Endothelial cell of umbilical vein (primary cell): Measurements from ENCODE around the gene CD24.

Experiments
- EZH2 ChIP-seq: IDR thresholded peaks from 2 replicates; pipeline ENCODE4 v1.6.1; 2012; ENCODE audit warnings: borderline replicate concordance, low read depth, mild to moderate bottlenecking, moderate library complexity, low read length, inconsistent platforms; ENCODE audit not compliant: severe bottlenecking
- POLR2A ChIP-seq: IDR thresholded peaks from 2 replicates; pipeline ENCODE4 v1.6.1; 2012; ENCODE audit warnings: low read depth, mild to moderate bottlenecking, control low read depth, low read length
- POLR2AphosphoS5 ChIP-seq: IDR thresholded peaks from 2 replicates; pipeline ENCODE4 v1.6.1; 2012; ENCODE audit warnings: low read depth, mild to moderate bottlenecking, control low read depth, low read length, moderate library complexity; ENCODE audit not compliant: insufficient read depth
- TF ChIP-seq, protein P1 (sequence below), 2 donors: IDR thresholded peaks; 1 replicate in 1 of 2; 2 replicates in 1 of 2; pipeline ENCODE4 v1.5.1; 2011; ENCODE audit warnings: low read length in 2 of 2, mild to moderate bottlenecking in 2 of 2, moderate library complexity in 2 of 2, control low read depth in 1 of 2, inconsistent platforms in 1 of 2, low read depth in 1 of 2; ENCODE audit not compliant: insufficient read depth in 1 of 2; ENCODE audit errors: extremely low read depth in 1 of 2

DNA sequence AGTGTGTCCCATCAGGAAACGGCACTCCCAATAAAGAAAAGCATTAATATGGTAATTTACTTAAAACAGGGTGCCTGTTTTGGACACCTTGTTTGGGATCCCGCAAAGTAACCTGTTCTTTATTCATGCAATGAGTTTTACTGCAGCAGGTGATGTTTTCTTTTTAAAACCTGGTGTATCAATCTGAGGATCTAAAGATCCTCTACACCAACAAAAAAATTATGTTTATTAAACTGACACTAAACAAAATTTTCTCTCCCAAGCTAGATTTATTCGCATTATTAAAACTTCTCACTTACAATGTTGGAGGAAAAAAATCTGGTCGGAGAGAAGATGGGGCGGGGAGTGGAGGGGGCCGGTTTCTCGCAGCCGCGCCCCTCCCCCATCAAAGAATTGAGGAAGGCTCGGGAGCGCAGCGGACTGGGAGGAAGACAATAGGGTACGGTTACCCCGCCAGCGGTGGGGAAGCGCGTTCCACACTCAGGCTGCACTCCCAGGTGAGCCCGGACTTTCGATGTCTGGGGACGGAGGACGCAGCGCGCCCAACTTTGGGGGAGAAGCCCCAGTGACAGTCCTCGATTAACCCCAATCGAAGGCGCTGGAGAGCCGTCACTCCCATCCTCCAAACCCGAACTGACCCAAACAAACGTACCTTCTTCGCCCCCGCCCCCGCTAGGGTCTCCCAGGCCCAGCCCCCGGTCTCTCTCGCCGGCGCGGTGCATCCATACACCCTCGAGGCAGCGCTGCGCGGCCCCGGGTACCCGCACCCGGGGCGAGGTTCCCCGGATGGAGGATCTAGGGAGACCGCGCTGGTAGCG lies 1.3 kb downstream of the CD24 start:
- TF ChIP-seq POLR2AphosphoS5: no peak
- TF ChIP-seq, protein P1, sequence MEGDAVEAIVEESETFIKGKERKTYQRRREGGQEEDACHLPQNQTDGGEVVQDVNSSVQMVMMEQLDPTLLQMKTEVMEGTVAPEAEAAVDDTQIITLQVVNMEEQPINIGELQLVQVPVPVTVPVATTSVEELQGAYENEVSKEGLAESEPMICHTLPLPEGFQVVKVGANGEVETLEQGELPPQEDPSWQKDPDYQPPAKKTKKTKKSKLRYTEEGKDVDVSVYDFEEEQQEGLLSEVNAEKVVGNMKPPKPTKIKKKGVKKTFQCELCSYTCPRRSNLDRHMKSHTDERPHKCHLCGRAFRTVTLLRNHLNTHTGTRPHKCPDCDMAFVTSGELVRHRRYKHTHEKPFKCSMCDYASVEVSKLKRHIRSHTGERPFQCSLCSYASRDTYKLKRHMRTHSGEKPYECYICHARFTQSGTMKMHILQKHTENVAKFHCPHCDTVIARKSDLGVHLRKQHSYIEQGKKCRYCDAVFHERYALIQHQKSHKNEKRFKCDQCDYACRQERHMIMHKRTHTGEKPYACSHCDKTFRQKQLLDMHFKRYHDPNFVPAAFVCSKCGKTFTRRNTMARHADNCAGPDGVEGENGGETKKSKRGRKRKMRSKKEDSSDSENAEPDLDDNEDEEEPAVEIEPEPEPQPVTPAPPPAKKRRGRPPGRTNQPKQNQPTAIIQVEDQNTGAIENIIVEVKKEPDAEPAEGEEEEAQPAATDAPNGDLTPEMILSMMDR (IDR thresholded peaks at IDR 0.05; ENCODE audit: extremely low read depth in 1 of 2, insufficient read depth in 1 of 2, low read depth in 1 of 2, low read length in 2 of 2): no peak
- TF ChIP-seq POLR2A: no peak
- TF ChIP-seq EZH2: no peak
